Thyroid gland (tissue), 4 donors: ENCODE results near the gene SLC44A1.

Source experiments
- POLR2A ChIP-seq, 2 donors: fragments of 450-650 bp; IDR thresholded peaks; one replicate each; pipeline ENCODE4 v1.6.1; 2017; ENCODE audit warnings: antibody characterized with exemption in 2 of 2, mild to moderate bottlenecking in 2 of 2, moderate library complexity in 1 of 2
- TF ChIP-seq, protein P1 (sequence below), 6 experiments: fragments of 200-600 bp in 3 of 6; fragments of 450-650 bp in 3 of 6; sonication (generic) in 3 of 6; IDR thresholded peaks; one replicate each; pipeline ENCODE4 v1.5.1; 2016 to 2019; ENCODE audit warnings: antibody characterized with exemption in 6 of 6, mild to moderate bottlenecking in 2 of 6, inconsistent platforms in 1 of 6, moderate library complexity in 1 of 6

DNA sequence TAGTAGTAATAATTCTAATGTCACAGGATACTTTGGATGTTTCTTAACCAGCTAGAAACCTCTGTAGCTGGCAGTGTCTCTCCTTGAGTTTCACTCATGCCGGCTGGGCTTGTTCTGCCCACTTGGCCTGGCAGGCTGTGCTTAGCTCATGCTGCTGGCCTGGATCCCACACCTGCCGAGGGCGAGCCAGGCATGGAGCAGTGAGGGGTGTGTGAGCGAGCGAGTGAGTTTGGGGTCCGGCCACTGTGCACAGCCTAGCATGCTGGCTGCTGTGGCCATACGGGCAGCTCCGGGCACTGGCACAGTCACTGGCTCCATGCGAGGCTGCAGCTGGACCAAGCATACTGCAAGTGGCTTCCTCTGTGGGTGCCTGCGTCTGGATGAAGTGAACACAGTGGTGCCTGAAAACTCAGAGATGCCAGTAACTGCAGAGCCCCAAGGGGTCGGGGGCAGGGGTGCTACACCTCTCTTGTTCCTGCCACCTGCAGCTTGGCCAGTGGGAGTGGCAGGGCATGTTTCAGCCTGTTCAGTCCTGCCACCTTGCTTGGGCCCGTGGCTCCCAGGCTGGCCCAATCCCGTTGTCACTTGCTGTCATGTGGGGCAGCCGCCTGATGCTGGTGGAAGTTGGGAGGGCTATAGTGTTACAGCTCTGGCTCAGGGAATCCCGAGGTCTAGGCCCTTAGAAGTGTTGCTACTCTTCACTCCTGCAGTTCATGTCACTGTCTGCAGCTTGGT is 213.3 kb downstream of the SLC44A1 start:
- TF ChIP-seq POLR2A (IDR thresholded peaks at IDR 0.05): no peak
- TF ChIP-seq, protein P1, sequence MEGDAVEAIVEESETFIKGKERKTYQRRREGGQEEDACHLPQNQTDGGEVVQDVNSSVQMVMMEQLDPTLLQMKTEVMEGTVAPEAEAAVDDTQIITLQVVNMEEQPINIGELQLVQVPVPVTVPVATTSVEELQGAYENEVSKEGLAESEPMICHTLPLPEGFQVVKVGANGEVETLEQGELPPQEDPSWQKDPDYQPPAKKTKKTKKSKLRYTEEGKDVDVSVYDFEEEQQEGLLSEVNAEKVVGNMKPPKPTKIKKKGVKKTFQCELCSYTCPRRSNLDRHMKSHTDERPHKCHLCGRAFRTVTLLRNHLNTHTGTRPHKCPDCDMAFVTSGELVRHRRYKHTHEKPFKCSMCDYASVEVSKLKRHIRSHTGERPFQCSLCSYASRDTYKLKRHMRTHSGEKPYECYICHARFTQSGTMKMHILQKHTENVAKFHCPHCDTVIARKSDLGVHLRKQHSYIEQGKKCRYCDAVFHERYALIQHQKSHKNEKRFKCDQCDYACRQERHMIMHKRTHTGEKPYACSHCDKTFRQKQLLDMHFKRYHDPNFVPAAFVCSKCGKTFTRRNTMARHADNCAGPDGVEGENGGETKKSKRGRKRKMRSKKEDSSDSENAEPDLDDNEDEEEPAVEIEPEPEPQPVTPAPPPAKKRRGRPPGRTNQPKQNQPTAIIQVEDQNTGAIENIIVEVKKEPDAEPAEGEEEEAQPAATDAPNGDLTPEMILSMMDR (IDR thresholded peaks at IDR 0.05): no peak
